ENCODE measurements around the gene PSD4.

The PSD4 gene

DNA sequence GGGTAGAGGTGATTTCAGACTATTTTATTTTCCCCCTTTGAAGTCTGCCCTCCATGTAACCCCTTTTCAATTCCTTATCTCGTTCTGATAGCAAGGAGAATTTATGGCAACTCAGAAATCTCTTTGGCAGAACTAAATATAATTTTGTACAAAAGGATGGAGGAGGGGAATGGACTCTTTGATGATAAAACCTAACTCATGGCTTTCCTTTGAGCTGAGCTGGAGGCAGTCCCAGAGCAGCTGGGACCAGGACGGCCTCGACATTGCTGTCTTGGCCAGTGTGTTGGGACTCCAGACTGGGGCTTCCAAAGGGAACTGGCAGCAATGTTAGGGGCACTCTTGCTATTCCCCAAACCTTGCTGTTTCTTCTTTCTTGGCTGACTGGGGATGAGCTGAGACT is 57.3 kb downstream of the PSD4 start:
- Histone ChIP-seq H3K9ac (ENCODE audit: low read length) (no peak overlapping the region), H2AFZ (ENCODE audit: low read depth, low read length) (no peak overlapping the region), H3K36me3 (replicated peaks; ENCODE audit: low read depth, low read length) (no peaks in the 10 kb centered on the region), H3K4me1 (ENCODE audit: low read length) (peaks cover 3% of the 10 kb centered on the region; the same call in 1 of the 2 replicates), H3K79me2 (ENCODE audit: low read length) (peaks cover 7% of the 10 kb centered on the region; the same call in 1 of the 2 replicates), H4K20me1 (ENCODE audit: insufficient read depth, low read length) (no peaks in the 10 kb centered on the region), H3K4me2 (ENCODE audit: low read length) (no peak overlapping the region), H3K27ac (ENCODE audit: low read length) (no peak overlapping the region), H3K9me3 (ENCODE audit: insufficient read depth, low read length) (no peaks in the 10 kb centered on the region), H3K4me3 (ENCODE audit: low read length) (no peak overlapping the region), H3K27me3 (ENCODE audit: low read depth, low read length) (no peaks in the 10 kb centered on the region)
- TF ChIP-seq EZH2phosphoT487 (IDR thresholded peaks at IDR 0.05; ENCODE audit: low read depth), result no peak

DNA sequence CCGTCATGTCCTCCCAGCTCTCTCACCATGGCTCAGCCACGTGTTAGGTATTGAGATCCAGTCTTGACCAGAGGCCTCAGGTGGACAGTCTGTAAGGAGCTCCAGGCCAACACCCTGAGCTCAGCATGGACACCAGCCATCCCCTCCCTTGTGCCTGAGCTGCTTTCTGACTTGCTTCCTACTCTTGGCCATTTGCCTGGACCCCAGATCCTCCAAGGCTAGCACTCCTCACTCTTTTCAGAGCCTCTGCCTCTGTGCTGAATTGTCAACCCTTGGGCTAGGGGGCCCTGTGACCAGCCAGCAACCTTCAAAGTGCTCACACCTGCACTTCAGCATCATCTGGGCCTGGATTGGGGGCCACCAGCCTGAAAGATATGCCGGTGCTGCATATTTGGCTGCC is 58.4 kb downstream of the PSD4 start:
- Histone ChIP-seq H4K20me1 (ENCODE audit: insufficient read depth, low read length) (no peaks in the 10 kb centered on the region), H3K9me3 (ENCODE audit: insufficient read depth, low read length) (no peaks in the 10 kb centered on the region), H3K9ac (ENCODE audit: low read length) (no peak overlapping the region), H3K36me3 (replicated peaks; ENCODE audit: low read depth, low read length) (no peaks in the 10 kb centered on the region), H3K4me3 (ENCODE audit: low read length) (no peak overlapping the region), H3K27ac (ENCODE audit: low read length) (no peak overlapping the region), H3K27me3 (ENCODE audit: low read depth, low read length) (no peaks in the 10 kb centered on the region), H2AFZ (ENCODE audit: low read depth, low read length) (no peak overlapping the region), H3K79me2 (ENCODE audit: low read length) (peaks cover 17% of the 10 kb centered on the region), H3K4me2 (ENCODE audit: low read length) (no peak overlapping the region), H3K4me1 (ENCODE audit: low read length) (peaks cover 9% of the 10 kb centered on the region)
- no peak for TF ChIP-seq EZH2phosphoT487 (IDR thresholded peaks at IDR 0.05; ENCODE audit: low read depth)
- TF ChIP-seq, protein P1, sequence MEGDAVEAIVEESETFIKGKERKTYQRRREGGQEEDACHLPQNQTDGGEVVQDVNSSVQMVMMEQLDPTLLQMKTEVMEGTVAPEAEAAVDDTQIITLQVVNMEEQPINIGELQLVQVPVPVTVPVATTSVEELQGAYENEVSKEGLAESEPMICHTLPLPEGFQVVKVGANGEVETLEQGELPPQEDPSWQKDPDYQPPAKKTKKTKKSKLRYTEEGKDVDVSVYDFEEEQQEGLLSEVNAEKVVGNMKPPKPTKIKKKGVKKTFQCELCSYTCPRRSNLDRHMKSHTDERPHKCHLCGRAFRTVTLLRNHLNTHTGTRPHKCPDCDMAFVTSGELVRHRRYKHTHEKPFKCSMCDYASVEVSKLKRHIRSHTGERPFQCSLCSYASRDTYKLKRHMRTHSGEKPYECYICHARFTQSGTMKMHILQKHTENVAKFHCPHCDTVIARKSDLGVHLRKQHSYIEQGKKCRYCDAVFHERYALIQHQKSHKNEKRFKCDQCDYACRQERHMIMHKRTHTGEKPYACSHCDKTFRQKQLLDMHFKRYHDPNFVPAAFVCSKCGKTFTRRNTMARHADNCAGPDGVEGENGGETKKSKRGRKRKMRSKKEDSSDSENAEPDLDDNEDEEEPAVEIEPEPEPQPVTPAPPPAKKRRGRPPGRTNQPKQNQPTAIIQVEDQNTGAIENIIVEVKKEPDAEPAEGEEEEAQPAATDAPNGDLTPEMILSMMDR (IDR thresholded peaks at IDR 0.05; ENCODE audit: low read depth, low read length), result no peak

DNA sequence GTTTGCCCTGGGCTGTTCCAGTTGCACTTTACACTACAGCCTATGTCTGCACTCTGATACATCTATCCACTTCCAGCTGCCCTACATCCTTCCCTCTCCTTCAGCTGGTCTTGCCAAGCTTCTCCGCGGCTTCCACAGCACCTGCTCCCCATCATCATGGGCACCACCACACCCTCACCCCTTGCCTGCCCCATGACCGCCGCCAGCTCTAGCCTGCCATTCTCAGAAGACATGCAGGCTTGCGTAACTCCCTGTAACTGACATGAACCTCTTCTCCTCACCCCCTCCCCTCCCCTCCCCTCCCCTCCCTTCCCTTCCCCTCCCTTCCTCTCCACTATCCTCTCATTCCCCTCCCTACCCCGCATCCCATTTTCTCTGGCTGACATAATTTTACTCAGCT is 59.0 kb downstream of the PSD4 start:
- H3K4me2 ChIP-seq (ENCODE audit: low read length), result no peak overlapping the region

DNA sequence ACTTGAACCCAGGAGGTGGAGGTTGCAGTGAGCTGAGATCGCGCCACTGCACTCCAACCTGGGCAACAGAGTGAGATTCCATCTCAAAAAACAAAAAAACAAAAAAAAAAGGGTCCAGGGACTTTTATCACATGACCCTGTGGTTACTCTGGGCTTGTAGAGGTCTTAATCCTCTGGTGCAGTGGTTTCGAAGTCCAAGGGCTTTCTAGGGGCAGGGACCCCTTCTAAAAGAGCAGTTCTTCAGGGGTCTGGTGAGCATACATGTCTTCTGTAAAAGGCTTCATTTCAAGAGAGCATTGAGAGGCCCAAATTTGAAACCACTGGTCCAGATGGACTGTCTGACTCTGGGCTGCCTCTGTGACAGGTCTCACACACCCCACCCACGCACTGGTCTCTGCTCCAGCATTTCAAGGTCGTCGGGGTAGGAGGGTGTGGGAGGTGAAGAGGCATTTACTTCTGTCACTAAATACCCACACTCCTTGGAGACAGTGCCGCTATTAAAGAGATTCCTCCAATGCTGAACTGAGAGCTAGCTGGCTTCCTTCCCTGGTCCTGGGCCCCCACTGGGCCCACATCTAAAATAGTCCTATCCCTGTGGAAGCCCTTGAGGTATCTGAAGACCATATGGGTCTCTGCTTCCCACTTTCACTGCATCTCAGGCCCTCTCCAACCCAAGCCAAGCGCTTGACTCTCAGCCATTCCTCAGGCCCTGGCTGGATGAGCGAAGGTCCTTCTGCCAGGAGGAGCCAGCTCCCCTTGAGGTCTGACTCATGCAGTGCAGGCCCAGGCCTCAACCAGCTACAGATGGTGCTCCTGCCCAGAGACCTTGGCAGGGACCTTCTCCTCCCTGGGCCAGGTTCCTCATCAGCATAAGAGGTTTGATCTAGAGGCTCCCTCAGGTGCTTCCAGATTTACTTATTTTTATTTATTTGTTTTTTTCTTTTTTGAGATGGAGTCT is 60.1 kb downstream of the PSD4 start:
- peaks cover 12% of the 10 kb centered on the region for H3K36me3 ChIP-seq (replicated peaks; ENCODE audit: low read depth, low read length)
- H3K4me1 ChIP-seq (ENCODE audit: low read length), result peaks cover 9% of the 10 kb centered on the region
- H3K27me3 ChIP-seq (ENCODE audit: low read depth, low read length), result no peaks in the 10 kb centered on the region
- H3K79me2 ChIP-seq (ENCODE audit: low read length), result peaks cover 28% of the 10 kb centered on the region
- H2AFZ ChIP-seq (ENCODE audit: low read depth, low read length), result no peak overlapping the region
- H3K27ac ChIP-seq (ENCODE audit: low read length), result no peak overlapping the region
- H3K4me2 ChIP-seq (ENCODE audit: low read length), result no peak overlapping the region
- TF ChIP-seq, protein P1 (IDR thresholded peaks at IDR 0.05; ENCODE audit: low read depth, low read length), result no peak
- no peak for TF ChIP-seq EZH2phosphoT487 (IDR thresholded peaks at IDR 0.05; ENCODE audit: low read depth)
- no peaks in the 10 kb centered on the region for H3K9me3 ChIP-seq (ENCODE audit: insufficient read depth, low read length)
- no peak overlapping the region for H3K4me3 ChIP-seq (ENCODE audit: low read length)
- no peak overlapping the region for H3K9ac ChIP-seq (ENCODE audit: low read length)
- H4K20me1 ChIP-seq (ENCODE audit: insufficient read depth, low read length), result no peaks in the 10 kb centered on the region

More for the DNA sequence above, 59.0 kb downstream of the PSD4 start:
- Histone ChIP-seq H4K20me1 (ENCODE audit: insufficient read depth, low read length) (no peaks in the 10 kb centered on the region), H3K27ac (ENCODE audit: low read length) (no peak overlapping the region), H2AFZ (ENCODE audit: low read depth, low read length) (no peak overlapping the region), H3K9me3 (ENCODE audit: insufficient read depth, low read length) (no peaks in the 10 kb centered on the region), H3K4me1 (ENCODE audit: low read length) (peaks cover 9% of the 10 kb centered on the region), H3K27me3 (ENCODE audit: low read depth, low read length) (no peaks in the 10 kb centered on the region), H3K9ac (ENCODE audit: low read length) (no peak overlapping the region), H3K36me3 (replicated peaks; ENCODE audit: low read depth, low read length) (peaks cover 5% of the 10 kb centered on the region), H3K79me2 (ENCODE audit: low read length) (peaks cover 24% of the 10 kb centered on the region), H3K4me3 (ENCODE audit: low read length) (no peak overlapping the region)
- TF ChIP-seq EZH2phosphoT487 (IDR thresholded peaks at IDR 0.05; ENCODE audit: low read depth), result no peak
- TF ChIP-seq, protein P1 (IDR thresholded peaks at IDR 0.05; ENCODE audit: low read depth, low read length), result no peak
